DND-41 (cell line): ENCODE results near the gene SLC44A1.

ENCODE experiments used
- ATAC-seq: fragments of 200-7000 bp; cut with Tn5 transposase; 3 replicates; pipeline ENCODE4 v1.9.1; 2021; ENCODE audit warnings: low read depth; ENCODE audit not compliant: insufficient read depth
- DNase-seq: peaks from one replicate; pipeline ENCODE4 v3.0.0-alpha.2; 2020
- H2AFZ ChIP-seq: 2 replicates; pipeline ENCODE4 v1.6.0; 2012; ENCODE audit warnings: low read depth, low read length
- H3K27ac ChIP-seq: 2 replicates; pipeline ENCODE4 v1.5.1; 2012; ENCODE audit warnings: low read length, inconsistent platforms
- H3K27me3 ChIP-seq: fragments of 200-600 bp; sonication (generic); 2 replicates; pipeline ENCODE4 v1.6.0; 2012; ENCODE audit warnings: low read length, mild to moderate bottlenecking, inconsistent platforms; ENCODE audit not compliant: insufficient read depth, poor library complexity
- H3K36me3 ChIP-seq: 2 replicates; pipeline ENCODE4 v1.5.1; 2012; ENCODE audit warnings: low read length, inconsistent platforms; ENCODE audit not compliant: insufficient read depth
- H3K4me1 ChIP-seq: 2 replicates; pipeline ENCODE4 v1.5.1; 2012; ENCODE audit warnings: mild to moderate bottlenecking, low read length; ENCODE audit not compliant: insufficient read depth
- H3K4me2 ChIP-seq: 2 replicates; pipeline ENCODE4 v1.6.0; 2012; ENCODE audit warnings: mild to moderate bottlenecking, moderate library complexity, low read length, inconsistent platforms; ENCODE audit not compliant: insufficient read depth
- H3K4me3 ChIP-seq, 2 experiments: fragments of 200-600 bp in 1 of 2; shearing (Covaris generic) in 1 of 2; 2 replicates each; pipeline ENCODE4 v1.5.1; 2012 to 2016; ENCODE audit warnings: inconsistent platforms in 2 of 2, low read length in 2 of 2, mild to moderate bottlenecking in 2 of 2, low read depth in 1 of 2, moderate library complexity in 1 of 2
- H3K79me2 ChIP-seq: 2 replicates; pipeline ENCODE4 v1.6.0; 2012; ENCODE audit warnings: low read length, inconsistent platforms; ENCODE audit not compliant: insufficient read depth
- H3K9ac ChIP-seq: 2 replicates; pipeline ENCODE4 v1.6.0; 2012; ENCODE audit warnings: low read depth, mild to moderate bottlenecking, inconsistent platforms, low read length, moderate library complexity
- H3K9me3 ChIP-seq: 2 replicates; pipeline ENCODE4 v1.5.1; 2012; ENCODE audit warnings: low read length, moderate library complexity, mild to moderate bottlenecking, inconsistent platforms; ENCODE audit not compliant: insufficient read depth, severe bottlenecking
- H4K20me1 ChIP-seq: 2 replicates; pipeline ENCODE4 v1.6.0; 2012; ENCODE audit warnings: low read length; ENCODE audit not compliant: insufficient read depth
- CTCF ChIP-seq: IDR thresholded peaks from 2 replicates; pipeline ENCODE4 v1.5.1; 2012; ENCODE audit warnings: borderline replicate concordance, low read length, moderate library complexity, mild to moderate bottlenecking; ENCODE audit not compliant: poor library complexity, severe bottlenecking; ENCODE audit errors: extremely low read depth
- EZH2 ChIP-seq: IDR thresholded peaks from 3 replicates; pipeline ENCODE4 v1.6.1; 2012; ENCODE audit warnings: borderline replicate concordance, low read depth, mild to moderate bottlenecking, moderate library complexity, low read length, inconsistent platforms; ENCODE audit not compliant: severe bottlenecking

Gene SLC44A1

GRCh38 chr9:105416840-105417239 is 172.4 kb downstream of the SLC44A1 start:
- Histone ChIP-seq H3K27ac (no peak overlapping the region), H2AFZ (no peak overlapping the region), H3K4me1 (peaks cover 15% of the 10 kb centered on the region), H3K79me2 (no peaks in the 10 kb centered on the region), H3K9me3 (peaks cover under 1% of the 10 kb centered on the region), H3K9ac (no peak overlapping the region), H3K4me2 (no peak overlapping the region), H4K20me1 (no peaks in the 10 kb centered on the region), H3K36me3 (no peaks in the 10 kb centered on the region), H3K27me3 (peaks cover 2% of the 10 kb centered on the region), H3K4me3 (no peak overlapping the region)
- ATAC-seq (no peak), DNase-seq (no peak)
- TF ChIP-seq CTCF (no peak), EZH2 (no peak)

GRCh38 chr9:105418588-105419500 is 174.4 kb downstream of the SLC44A1 start:
- TF ChIP-seq CTCF (no peak), EZH2 (no peak)
- Histone ChIP-seq H3K4me3 (no peak overlapping the region), H3K27ac (no peak overlapping the region), H4K20me1 (no peaks in the 10 kb centered on the region), H3K27me3 (peaks cover 2% of the 10 kb centered on the region), H3K4me1 (peaks cover 15% of the 10 kb centered on the region), H3K36me3 (no peaks in the 10 kb centered on the region), H3K9ac (no peak overlapping the region), H3K4me2 (no peak overlapping the region), H2AFZ (no peak overlapping the region), H3K9me3 (no peaks in the 10 kb centered on the region), H3K79me2 (no peaks in the 10 kb centered on the region)
- ATAC-seq (no peak), DNase-seq (no peak)

- Histone ChIP-seq H3K79me2 (no peaks in the 10 kb centered on the region), H3K36me3 (no peaks in the 10 kb centered on the region), H3K9me3 (no peaks in the 10 kb centered on the region), H4K20me1 (no peaks in the 10 kb centered on the region), H3K4me3 (no peak overlapping the region), H3K27ac (no peak overlapping the region), H3K9ac (no peak overlapping the region), H2AFZ (no peak overlapping the region), H3K4me1 (peaks cover 7% of the 10 kb centered on the region), H3K4me2 (no peak overlapping the region), H3K27me3 (peaks cover 4% of the 10 kb centered on the region)
- TF ChIP-seq EZH2: no peak
- TF ChIP-seq CTCF: no peak
- DNase-seq (no peak), ATAC-seq (no peak)
Observed at GRCh38 chr9:105419816-105420597, 175.6 kb downstream of the SLC44A1 start.
